ENCODE results near the gene C11orf98.
"Not testable (repeated sequence)": the region's sequence is repeated elsewhere in the genome, so short reads cannot be mapped to it uniquely, and the experiment has no call there.

C11orf98 gene

GRCh38 chr11:62687508-62688396 is 22.7 kb upstream of the C11orf98 start:
- FAIRE-seq (no peak), DNase-seq (ENCODE audit: extremely low spot score, insufficient read length, low read depth) (no peak)

GRCh38 chr11:62682518-62682917 is 17.5 kb upstream of the C11orf98 start:
- DNase-seq (ENCODE audit: extremely low spot score, insufficient read length, low read depth) (no peak), FAIRE-seq (no peak)

GRCh38 chr11:62680825-62681240 is 15.8 kb upstream of the C11orf98 start:
- FAIRE-seq (no peak), DNase-seq (ENCODE audit: extremely low spot score, insufficient read length, low read depth) (no peak)

GRCh38 chr11:62678770-62679696 is 14.0 kb upstream of the C11orf98 start, which contains the start of gene UBXN1:
Gene UBXN1, minus strand, starts transcription at chr11:62679073. Its CDS starts 150 bp downstream, at chr11:62678923.
- peak; percentile 87 for DNase-seq (ENCODE audit: extremely low spot score, insufficient read length, low read depth)
- FAIRE-seq, result peak; percentile 77

- FAIRE-seq (no peak), DNase-seq (ENCODE audit: extremely low spot score, insufficient read length, low read depth) (no peak)
Measured at GRCh38 chr11:62678433-62678769, 13.4 kb upstream of the C11orf98 start.

GRCh38 chr11:62677714-62678113 is 12.7 kb upstream of the C11orf98 start:
- FAIRE-seq (no peak), DNase-seq (ENCODE audit: extremely low spot score, insufficient read length, low read depth) (no peak)

- no peak for DNase-seq (ENCODE audit: extremely low spot score, insufficient read length, low read depth)
- no peak for FAIRE-seq
Measured at GRCh38 chr11:62677156-62677555, 12.1 kb upstream of the C11orf98 start.

- no peak for DNase-seq (ENCODE audit: extremely low spot score, insufficient read length, low read depth)
- no peak for FAIRE-seq
Measured at GRCh38 chr11:62676698-62677097, 11.7 kb upstream of the C11orf98 start.

- FAIRE-seq; DNase-seq (ENCODE audit: extremely low spot score, insufficient read length, low read depth): not testable (repeated sequence)
Measured at GRCh38 chr11:62675415-62675814, 10.4 kb upstream of the C11orf98 start.

- DNase-seq (ENCODE audit: extremely low spot score, insufficient read length, low read depth) (no peak), FAIRE-seq (no peak)
Measured at GRCh38 chr11:62673196-62673525, 8.2 kb upstream of the C11orf98 start.

GRCh38 chr11:62671608-62672389 is 6.8 kb upstream of the C11orf98 start, which contains the start of the genes LBHD1 and UQCC3:
Gene LBHD1, minus strand, starts transcription at chr11:62672267. Its CDS starts 2,236 bp downstream, at chr11:62670031.
Gene UQCC3, plus strand, starts transcription at chr11:62671673. Its CDS starts 73 bp downstream, at chr11:62671746.
- FAIRE-seq, result no peak
- DNase-seq (ENCODE audit: extremely low spot score, insufficient read length, low read depth), result peak; percentile 69

GRCh38 chr11:62671236-62671607 is 6.2 kb upstream of the C11orf98 start:
- no peak for FAIRE-seq
- DNase-seq (ENCODE audit: extremely low spot score, insufficient read length, low read depth), result no peak

GRCh38 chr11:62669420-62670161 is 4.6 kb upstream of the C11orf98 start:
- FAIRE-seq (no peak), DNase-seq (ENCODE audit: extremely low spot score, insufficient read length, low read depth) (no peak)

- FAIRE-seq, result no peak
Measured at GRCh38 chr11:62667460-62667859, 2.5 kb upstream of the C11orf98 start.

GRCh38 chr11:62666259-62666926 is 1.4 kb upstream of the C11orf98 start:
- DNase-seq (ENCODE audit: extremely low spot score, insufficient read length, low read depth) (no peak), FAIRE-seq (no peak)

More at GRCh38 chr11:62667460-62667859, 2.5 kb upstream of the C11orf98 start:
- DNase-seq (ENCODE audit: extremely low spot score, insufficient read length, low read depth), result no peak

GRCh38 chr11:62665599-62666258 is 719 bp upstream of the C11orf98 start:
- no peak for FAIRE-seq
- no peak for DNase-seq (ENCODE audit: extremely low spot score, insufficient read length, low read depth)

GRCh38 chr11:62664405-62665074 is 470 bp downstream of the C11orf98 start:
- FAIRE-seq, result peak; percentile 49

More at GRCh38 chr11:62664405-62665074, 470 bp downstream of the C11orf98 start:
- DNase-seq (ENCODE audit: extremely low spot score, insufficient read length, low read depth), result no peak
